Measurements from ENCODE around the gene LPXN. TPM values are rescaled to one million over a fixed set of nuclear protein-coding genes. Genes with fewer than 3 reads are reported as not detected.
A peak's percentile ranks its signal among the peaks of the same experiment; 100 is the strongest.

Gene LPXN
- 100 to 1,000 TPM; 113 to 121 TPM for total RNA-seq

DNA sequence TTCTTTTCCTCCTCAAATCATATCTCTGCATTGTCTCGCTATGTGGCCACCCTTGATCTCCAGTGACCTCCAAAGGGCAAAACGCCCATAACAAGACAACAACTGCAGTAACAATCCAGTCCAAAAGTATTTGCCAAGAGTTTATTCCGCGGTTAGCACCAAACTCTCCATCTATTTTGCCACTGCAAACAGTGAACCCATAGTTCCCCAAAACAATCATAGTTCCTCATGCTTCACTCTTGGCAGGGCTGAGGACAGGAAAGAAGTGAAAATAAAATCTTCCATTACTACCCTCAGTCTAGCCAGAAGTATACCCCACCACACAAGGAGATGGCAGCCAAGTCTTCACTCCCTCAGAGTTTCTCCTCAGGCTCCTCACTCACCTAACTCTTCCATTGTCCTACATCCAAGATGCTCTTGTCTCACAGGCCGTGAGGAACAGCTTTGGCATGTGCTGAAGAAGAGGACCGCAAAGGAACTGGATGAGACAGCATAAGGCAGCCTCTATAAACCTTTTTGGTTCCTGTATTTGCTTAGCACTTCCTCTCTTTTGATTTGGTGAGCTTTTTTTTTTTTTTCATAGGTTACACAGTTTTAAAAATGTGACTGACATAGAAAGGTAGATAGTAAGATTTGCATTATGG, at the start of gene LPXN:
TSS of gene LPXN (minus strand) at position 480 of the 644 bp plus-strand sequence. CDS start at position 396, 84 bp downstream.
- Mint-ChIP-seq H3K9me3 (no peaks in the 10 kb centered on the region), H3K27ac (peak within 1 kb of the TSS; percentile 97), H3K27me3 (ENCODE audit: low read depth) (no peaks in the 10 kb centered on the region), H3K4me3 (peak within 1 kb of the TSS; percentile 86 to 89), H3K36me3 (ENCODE audit: insufficient read depth in 2 of 2) (peaks cover 19 to 25% of the 10 kb centered on the region in 2 donors), H3K4me1 (ENCODE audit: low read depth) (peaks cover 48% of the 10 kb centered on the region)
- peak in 1 of 2 donors; percentile 2 for ATAC-seq (replicated peaks in 1 of 2)
- DNase-seq: peak; percentile 52 to 57

DNA sequence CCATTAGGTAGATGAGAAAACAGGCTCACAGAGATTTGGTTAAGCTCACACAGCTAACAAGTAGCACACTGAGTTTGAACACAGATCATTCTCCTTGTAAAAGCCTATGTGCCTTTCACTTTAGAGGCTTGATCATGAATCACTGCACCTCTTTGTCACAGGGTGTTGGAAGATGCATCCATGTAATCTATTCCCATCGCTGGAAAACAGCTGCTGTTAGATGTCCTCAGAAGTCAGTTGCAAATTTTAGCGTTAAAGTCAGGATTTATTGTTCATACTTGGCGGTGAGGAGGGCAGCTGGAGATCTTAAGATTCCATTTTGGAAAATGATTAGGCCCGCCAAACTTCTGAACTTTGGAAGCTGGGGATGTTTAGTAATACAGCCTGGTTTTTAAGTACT, 49.4 kb upstream of the LPXN start:
- H3K27ac Mint-ChIP-seq: peak overlapping the region; percentile 25
- no peaks in the 10 kb centered on the region for H3K9me3 Mint-ChIP-seq
- H3K36me3 Mint-ChIP-seq (ENCODE audit: insufficient read depth in 2 of 2): peaks cover 2 to 24% of the 10 kb centered on the region in 2 donors
- no peak overlapping the region for H3K4me3 Mint-ChIP-seq
- ATAC-seq (replicated peaks in 1 of 2) (no peak), DNase-seq (no peak)
- H3K27me3 Mint-ChIP-seq (ENCODE audit: low read depth): no peaks in the 10 kb centered on the region
- H3K4me1 Mint-ChIP-seq (ENCODE audit: low read depth): peaks cover 12% of the 10 kb centered on the region

DNA sequence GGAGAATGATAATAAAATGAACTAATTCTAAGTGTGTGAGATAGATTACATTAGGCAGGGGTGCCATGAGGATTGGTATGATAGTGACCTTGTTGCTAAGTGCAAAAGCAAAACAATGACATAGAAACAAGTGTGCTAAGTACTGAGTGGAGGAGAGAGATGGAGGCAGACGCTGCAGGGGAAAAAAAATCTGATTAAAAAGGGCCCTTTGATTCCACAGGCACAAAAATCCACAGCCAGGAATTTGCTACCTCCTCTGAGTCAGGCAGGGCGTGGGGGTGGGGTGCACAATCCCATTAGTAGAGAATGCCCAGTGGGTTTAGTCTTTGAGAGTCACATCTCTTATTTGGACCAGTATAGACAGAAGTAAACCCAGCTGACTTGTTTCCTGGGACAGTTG, 46.7 kb upstream of the LPXN start, which contains the start of gene CNTF:
TSS of gene CNTF (plus strand) at position 322 of the 400 bp plus-strand sequence. CDS start 88 bp downstream, outside the sequence.
- ATAC-seq (replicated peaks in 1 of 2) (no peak), DNase-seq (no peak)
- H3K4me3 Mint-ChIP-seq: peak within 1 kb of the TSS; percentile 25 to 60
- peaks cover 15% of the 10 kb centered on the region for H3K4me1 Mint-ChIP-seq (ENCODE audit: low read depth)
- no peaks in the 10 kb centered on the region for H3K9me3 Mint-ChIP-seq
- peaks cover 9 to 37% of the 10 kb centered on the region in 2 donors for H3K36me3 Mint-ChIP-seq (ENCODE audit: insufficient read depth in 2 of 2)
- peak within 1 kb of the TSS; percentile 94 for H3K27ac Mint-ChIP-seq
- no peaks in the 10 kb centered on the region for H3K27me3 Mint-ChIP-seq (ENCODE audit: low read depth)

DNA sequence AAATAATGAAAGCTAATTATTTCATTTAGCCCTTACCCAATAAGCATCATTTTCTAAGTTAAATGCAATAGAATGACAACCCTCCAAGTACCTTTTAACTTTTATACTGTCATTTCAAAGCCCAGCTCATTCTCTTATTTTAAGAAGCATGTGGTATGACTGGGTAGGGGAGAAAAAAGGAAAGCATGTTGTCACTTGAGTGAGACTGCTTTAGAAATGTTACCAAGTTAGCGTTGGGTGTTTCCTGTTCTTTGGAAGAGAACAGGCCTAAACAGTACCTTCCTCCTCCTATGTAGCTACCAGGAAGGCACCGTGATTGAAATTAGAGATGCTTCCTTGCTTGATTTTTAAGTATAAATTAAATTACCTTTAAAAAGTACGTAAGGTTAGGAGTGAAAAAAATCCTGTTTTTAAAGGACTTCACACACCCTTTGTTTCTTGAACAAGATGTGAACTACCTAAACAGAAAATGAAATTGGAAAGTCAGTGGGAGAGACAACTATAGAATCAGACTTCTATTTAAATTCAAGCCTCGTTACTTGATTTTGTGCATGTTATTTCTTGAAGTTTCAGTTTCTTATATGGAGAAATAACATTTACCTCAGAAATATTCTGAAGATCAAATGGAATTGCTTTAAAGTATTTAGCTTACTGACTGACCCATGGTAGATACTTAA, 46.1 kb upstream of the LPXN start:
- Mint-ChIP-seq H3K27ac (peak overlapping the region; percentile 94), H3K36me3 (ENCODE audit: insufficient read depth in 2 of 2) (peaks cover 10 to 40% of the 10 kb centered on the region in 2 donors), H3K27me3 (ENCODE audit: low read depth) (no peaks in the 10 kb centered on the region), H3K4me3 (peak overlapping the region; percentile 25 to 60), H3K4me1 (ENCODE audit: low read depth) (peaks cover 19% of the 10 kb centered on the region), H3K9me3 (no peaks in the 10 kb centered on the region)
- DNase-seq (no peak), ATAC-seq (replicated peaks in 1 of 2) (peak; percentile 58 to 76)

DNA sequence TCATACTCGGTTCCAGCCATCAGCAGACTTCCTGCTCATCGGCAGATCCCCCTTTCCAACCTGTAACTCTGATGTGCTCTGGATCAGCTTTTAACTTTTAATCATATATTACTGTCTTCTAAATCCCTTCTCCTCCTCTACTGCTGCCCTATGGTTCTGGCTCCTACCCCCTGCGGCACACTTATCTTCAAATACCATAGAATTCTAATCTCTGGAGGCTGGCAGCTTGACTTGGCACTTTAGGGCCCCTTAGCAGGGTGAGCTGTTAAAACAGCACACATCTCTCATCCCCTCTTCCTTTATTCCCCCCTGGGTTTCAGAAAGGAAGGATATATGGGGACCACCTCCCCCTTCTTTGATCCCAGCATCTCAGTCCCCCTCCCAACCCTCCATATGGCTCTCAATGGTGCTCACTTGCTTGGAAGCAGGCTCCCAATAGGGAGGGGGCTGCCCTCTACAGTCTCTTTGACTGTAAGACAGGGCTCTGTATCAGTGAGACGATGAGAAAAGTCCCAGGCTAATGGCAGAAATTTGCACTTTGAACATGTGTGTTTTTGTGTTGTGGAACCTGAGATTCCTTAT, 42.4 kb upstream of the LPXN start:
- peaks cover 16 to 53% of the 10 kb centered on the region in 2 donors for H3K36me3 Mint-ChIP-seq (ENCODE audit: insufficient read depth in 2 of 2)

GRCh38 chr11:58616594-58616993, 40.9 kb upstream of the LPXN start:
- ATAC-seq (replicated peaks in 1 of 2): no peak

More for the DNA sequence above, 42.4 kb upstream of the LPXN start:
- Mint-ChIP-seq H3K27me3 (ENCODE audit: low read depth) (no peaks in the 10 kb centered on the region), H3K27ac (peak overlapping the region; percentile 96), H3K4me1 (ENCODE audit: low read depth) (peaks cover 19% of the 10 kb centered on the region), H3K4me3 (no peak overlapping the region), H3K9me3 (no peaks in the 10 kb centered on the region)
- ATAC-seq (replicated peaks in 1 of 2): peak; percentile 60 to 66
- no peak for DNase-seq

GRCh38 chr11:58615559-58615958, 39.9 kb upstream of the LPXN start:
- DNase-seq: no peak
- no peak for ATAC-seq (replicated peaks in 1 of 2)
- H3K4me1 Mint-ChIP-seq (ENCODE audit: low read depth): peaks cover 26% of the 10 kb centered on the region
- no peaks in the 10 kb centered on the region for H3K27me3 Mint-ChIP-seq (ENCODE audit: low read depth)
- no peak overlapping the region for H3K4me3 Mint-ChIP-seq
- no peaks in the 10 kb centered on the region for H3K9me3 Mint-ChIP-seq
- peak overlapping the region; percentile 55 for H3K27ac Mint-ChIP-seq
- H3K36me3 Mint-ChIP-seq (ENCODE audit: insufficient read depth in 2 of 2): peaks cover 20 to 62% of the 10 kb centered on the region in 2 donors

More at GRCh38 chr11:58616594-58616993, 40.9 kb upstream of the LPXN start:
- H3K4me3 Mint-ChIP-seq: no peak overlapping the region
- H3K27me3 Mint-ChIP-seq (ENCODE audit: low read depth): no peaks in the 10 kb centered on the region
- H3K9me3 Mint-ChIP-seq: no peaks in the 10 kb centered on the region
- DNase-seq: no peak
- no peak overlapping the region for H3K27ac Mint-ChIP-seq
- peaks cover 16 to 55% of the 10 kb centered on the region in 2 donors for H3K36me3 Mint-ChIP-seq (ENCODE audit: insufficient read depth in 2 of 2)
- H3K4me1 Mint-ChIP-seq (ENCODE audit: low read depth): peaks cover 23% of the 10 kb centered on the region

DNA sequence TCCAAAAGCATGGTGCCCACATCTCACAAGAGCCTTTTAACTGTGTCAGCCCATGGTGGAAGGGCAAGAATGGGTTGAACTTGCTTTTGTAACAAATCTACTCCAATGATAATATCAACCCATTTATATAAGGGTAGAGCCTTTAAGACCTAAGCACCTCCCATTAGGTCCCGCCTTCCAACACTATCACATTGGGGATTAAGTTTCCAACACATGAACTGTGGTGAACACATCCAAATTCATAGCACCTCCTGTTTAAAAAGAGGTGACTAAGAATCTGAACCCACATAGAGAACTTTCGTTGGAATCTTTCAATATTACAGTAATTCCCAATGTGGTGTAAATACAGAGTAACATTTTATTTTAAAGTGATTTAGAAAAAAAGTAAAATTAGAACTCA, 37.6 kb upstream of the LPXN start:
- Mint-ChIP-seq H3K9me3 (no peaks in the 10 kb centered on the region), H3K4me1 (ENCODE audit: low read depth) (peaks cover 43% of the 10 kb centered on the region), H3K4me3 (no peak overlapping the region), H3K36me3 (ENCODE audit: insufficient read depth in 2 of 2) (peaks cover 20 to 56% of the 10 kb centered on the region in 2 donors), H3K27me3 (ENCODE audit: low read depth) (no peaks in the 10 kb centered on the region), H3K27ac (no peak overlapping the region)
- ATAC-seq (replicated peaks in 1 of 2): peak in 1 of 2 donors; percentile 41
- DNase-seq: no peak

- H3K4me1 Mint-ChIP-seq (ENCODE audit: low read depth): peaks cover 60% of the 10 kb centered on the region
- no peaks in the 10 kb centered on the region for H3K27me3 Mint-ChIP-seq (ENCODE audit: low read depth)
- no peak for DNase-seq
- H3K36me3 Mint-ChIP-seq (ENCODE audit: insufficient read depth in 2 of 2): peaks cover 15 to 49% of the 10 kb centered on the region in 2 donors
- no peaks in the 10 kb centered on the region for H3K9me3 Mint-ChIP-seq
- ATAC-seq (replicated peaks in 1 of 2): no peak
- no peak overlapping the region for H3K27ac Mint-ChIP-seq
- H3K4me3 Mint-ChIP-seq: no peak overlapping the region
Measured at GRCh38 chr11:58609723-58610122, 34.1 kb upstream of the LPXN start.

DNA sequence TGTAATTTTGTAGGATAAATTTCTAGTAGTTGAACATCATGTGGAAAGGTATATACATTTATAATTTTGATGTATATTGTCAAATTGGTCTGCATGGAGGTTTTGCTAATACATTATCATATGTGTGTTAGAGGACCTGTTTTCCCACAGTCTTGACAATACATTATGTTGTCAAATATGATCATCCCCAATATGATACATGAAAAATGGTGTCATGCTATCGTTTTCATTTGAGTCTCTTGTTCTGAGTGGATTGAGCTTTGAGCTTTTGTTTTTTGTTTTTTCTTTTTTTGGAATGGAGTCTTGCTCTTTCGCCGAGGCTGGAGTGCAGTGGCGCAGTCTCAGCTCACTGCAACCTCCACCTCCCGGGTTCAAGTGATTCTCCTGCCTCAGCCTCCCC, 32.7 kb upstream of the LPXN start:
- H3K9me3 Mint-ChIP-seq: no peaks in the 10 kb centered on the region
- H3K4me3 Mint-ChIP-seq: no peak overlapping the region
- H3K36me3 Mint-ChIP-seq (ENCODE audit: insufficient read depth in 2 of 2): peaks cover 11 to 45% of the 10 kb centered on the region in 2 donors
- H3K27me3 Mint-ChIP-seq (ENCODE audit: low read depth): no peaks in the 10 kb centered on the region
- ATAC-seq (replicated peaks in 1 of 2) (peak in 1 of 2 donors; percentile 51), DNase-seq (no peak)
- peaks cover 70% of the 10 kb centered on the region for H3K4me1 Mint-ChIP-seq (ENCODE audit: low read depth)
- H3K27ac Mint-ChIP-seq: no peak overlapping the region

DNA sequence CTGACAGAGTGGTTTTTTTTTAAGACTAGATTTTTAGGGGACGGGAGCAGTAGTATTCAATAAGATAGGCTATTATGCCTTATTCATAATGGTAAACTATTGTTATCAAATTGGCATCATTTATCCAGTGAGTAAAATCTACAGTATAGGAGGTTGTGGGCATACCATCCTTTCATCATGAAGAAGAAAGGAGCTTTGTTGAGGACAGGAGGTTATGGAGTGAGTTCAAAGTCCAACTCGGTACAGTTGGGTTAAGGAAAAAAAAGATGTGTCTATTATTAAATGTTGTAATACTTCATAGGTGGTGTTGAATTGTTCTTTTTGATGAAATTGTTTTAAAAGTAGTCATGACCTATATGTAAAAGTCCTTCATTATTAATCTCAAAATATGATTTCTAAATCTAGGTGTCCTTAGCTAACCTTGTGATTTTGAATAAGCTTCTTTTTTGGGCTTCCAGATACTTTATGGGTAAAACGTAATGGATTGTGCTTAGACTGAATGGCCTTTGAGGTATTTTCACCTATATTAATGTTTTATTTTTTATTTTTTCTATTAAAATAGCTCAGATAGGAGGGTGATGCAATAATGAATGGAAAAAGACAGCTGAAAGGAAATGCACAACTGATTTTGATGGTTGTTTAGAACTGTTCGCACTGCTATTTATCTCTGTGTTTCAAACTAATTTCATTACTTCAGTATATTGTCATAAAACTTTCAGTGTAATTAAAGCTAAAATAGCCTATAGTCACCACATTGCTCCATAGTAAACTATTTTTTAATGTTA, 31.5 kb upstream of the LPXN start:
- Mint-ChIP-seq H3K36me3 (ENCODE audit: insufficient read depth in 2 of 2) (peaks cover 17 to 44% of the 10 kb centered on the region in 2 donors), H3K9me3 (no peaks in the 10 kb centered on the region), H3K4me3 (peak overlapping the region; percentile 39 to 42), H3K27ac (peak overlapping the region; percentile 87), H3K27me3 (ENCODE audit: low read depth) (no peaks in the 10 kb centered on the region), H3K4me1 (ENCODE audit: low read depth) (peaks cover 75% of the 10 kb centered on the region)
- DNase-seq (no peak), ATAC-seq (replicated peaks in 1 of 2) (no peak)

GRCh38 chr11:58600510-58600909, 24.9 kb upstream of the LPXN start:
- ATAC-seq (replicated peaks in 1 of 2) (no peak), DNase-seq (no peak)
- Mint-ChIP-seq H3K36me3 (ENCODE audit: insufficient read depth in 2 of 2) (peaks cover 14 to 35% of the 10 kb centered on the region in 2 donors), H3K4me1 (ENCODE audit: low read depth) (peaks cover 92% of the 10 kb centered on the region), H3K4me3 (peak overlapping the region in 1 of 2 donors; percentile 50), H3K9me3 (no peaks in the 10 kb centered on the region), H3K27me3 (ENCODE audit: low read depth) (no peaks in the 10 kb centered on the region), H3K27ac (peak overlapping the region; percentile 82)
